Peyer's patch (tissue), 4 donors: ENCODE measurements around the gene BAIAP2. TPM values are rescaled to one million over a fixed set of nuclear protein-coding genes. Genes with fewer than 3 reads are reported as not detected.
"Not testable (repeated sequence)": the region's sequence is repeated elsewhere in the genome, so short reads cannot be mapped to it uniquely, and the experiment has no call there.

ENCODE experiments used
- DNase-seq, 3 donors: peaks; one replicate each; pipeline ENCODE4 v3.0.0-alpha.2; 2017 to 2019
- H3K27ac ChIP-seq, 4 donors: fragments of 200-600 bp; sonication (generic); one replicate each; pipeline ENCODE4 v1.5.1; 2016 to 2019
- H3K27me3 ChIP-seq, 2 donors: fragments of 200-600 bp; sonication (generic); one replicate each; pipeline ENCODE4 v1.5.1; 2019
- H3K36me3 ChIP-seq, 3 donors: fragments of 200-600 bp; sonication (generic); one replicate each; pipeline ENCODE4 v1.5.1; 2016 to 2019
- H3K4me1 ChIP-seq, 4 donors: fragments of 200-600 bp; sonication (generic); one replicate each; pipeline ENCODE4 v1.5.1; 2016 to 2019
- H3K4me3 ChIP-seq, 4 donors: fragments of 200-600 bp; sonication (generic); 1 replicate in 3 of 4; 2 replicates in 1 of 4; pipeline ENCODE4 v1.5.1; 2016 to 2019; ENCODE audit warnings: mild to moderate bottlenecking in 1 of 4
- H3K9me3 ChIP-seq, 4 donors: fragments of 200-600 bp; sonication (generic); one replicate each; pipeline ENCODE4 v1.5.1; 2016 to 2019; ENCODE audit warnings: mild to moderate bottlenecking in 1 of 4
- POLR2A ChIP-seq, 2 donors: fragments of 450-650 bp; IDR thresholded peaks; one replicate each; pipeline ENCODE4 v1.5.1; 2017; ENCODE audit warnings: antibody characterized with exemption in 2 of 2, mild to moderate bottlenecking in 2 of 2, moderate library complexity in 2 of 2
- total RNA-seq, 4 donors: library from RNA; depleted of rRNA; stranded (reverse); fragments of >200 nt; gene quantifications; one replicate each; pipeline ENCODE4 v1.1.0, GENCODE V29; 2016
- TF ChIP-seq, protein P1 (sequence below), 6 experiments: fragments of 450-650 bp in 4 of 6; fragments of 200-600 bp in 2 of 6; sonication (generic) in 1 of 6; IDR thresholded peaks; one replicate each; pipeline ENCODE4 v1.5.1; 2017 to 2019; ENCODE audit warnings: antibody characterized with exemption in 6 of 6, mild to moderate bottlenecking in 3 of 6, moderate library complexity in 1 of 6

The BAIAP2 gene
- total RNA-seq, 4 donors from 2014 or later: 10.2 to 61.9 (median 17.6) TPM

DNA sequence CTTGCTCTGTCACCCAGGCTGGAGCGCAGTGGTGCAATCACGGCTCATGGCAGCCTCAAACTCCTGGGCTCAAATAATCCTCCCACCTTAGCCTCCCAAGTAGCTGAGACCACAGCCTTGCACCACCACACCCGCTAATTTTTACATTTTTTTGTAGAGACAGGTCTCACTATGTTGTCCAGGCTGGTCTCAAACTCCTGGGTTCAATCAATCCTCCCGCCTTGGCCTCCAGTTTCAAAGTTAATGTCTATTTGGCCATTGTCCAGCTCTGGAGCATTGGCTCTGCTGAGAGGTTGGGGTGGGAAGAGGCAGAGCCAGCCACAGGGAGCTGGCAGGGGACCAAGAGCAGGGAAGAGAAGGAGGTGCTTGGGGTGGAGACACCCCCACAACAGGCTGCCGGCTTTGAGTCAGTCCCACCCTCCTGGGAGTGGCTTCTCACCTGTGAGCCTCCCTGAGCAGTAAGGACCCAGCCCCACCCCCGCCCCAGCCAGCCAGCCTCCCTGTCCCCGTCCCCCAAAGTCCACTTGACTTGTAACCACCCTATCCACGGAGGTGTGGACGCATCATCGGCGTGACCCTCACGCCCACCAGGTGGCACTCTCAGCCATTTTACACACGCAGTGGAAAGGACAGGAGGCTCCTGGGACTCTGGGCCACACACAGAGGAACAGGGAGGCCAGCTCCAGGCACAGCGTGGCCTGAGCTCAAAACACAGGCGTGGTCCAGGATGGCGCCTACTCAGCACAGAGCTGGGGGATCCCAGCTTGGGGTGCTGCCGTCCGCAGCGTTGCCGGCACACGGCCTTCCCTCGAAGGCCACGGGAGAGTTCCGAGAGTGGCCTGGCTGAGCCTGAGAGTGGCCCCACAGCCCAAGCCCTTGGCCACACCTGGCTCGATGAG, 107.6 kb downstream of the BAIAP2 start:
- peaks cover 0 to 13% (median 0%) of the 10 kb centered on the region in 4 donors for H3K4me1 ChIP-seq
- TF ChIP-seq POLR2A (IDR thresholded peaks at IDR 0.05): no peak
- TF ChIP-seq, protein P1, sequence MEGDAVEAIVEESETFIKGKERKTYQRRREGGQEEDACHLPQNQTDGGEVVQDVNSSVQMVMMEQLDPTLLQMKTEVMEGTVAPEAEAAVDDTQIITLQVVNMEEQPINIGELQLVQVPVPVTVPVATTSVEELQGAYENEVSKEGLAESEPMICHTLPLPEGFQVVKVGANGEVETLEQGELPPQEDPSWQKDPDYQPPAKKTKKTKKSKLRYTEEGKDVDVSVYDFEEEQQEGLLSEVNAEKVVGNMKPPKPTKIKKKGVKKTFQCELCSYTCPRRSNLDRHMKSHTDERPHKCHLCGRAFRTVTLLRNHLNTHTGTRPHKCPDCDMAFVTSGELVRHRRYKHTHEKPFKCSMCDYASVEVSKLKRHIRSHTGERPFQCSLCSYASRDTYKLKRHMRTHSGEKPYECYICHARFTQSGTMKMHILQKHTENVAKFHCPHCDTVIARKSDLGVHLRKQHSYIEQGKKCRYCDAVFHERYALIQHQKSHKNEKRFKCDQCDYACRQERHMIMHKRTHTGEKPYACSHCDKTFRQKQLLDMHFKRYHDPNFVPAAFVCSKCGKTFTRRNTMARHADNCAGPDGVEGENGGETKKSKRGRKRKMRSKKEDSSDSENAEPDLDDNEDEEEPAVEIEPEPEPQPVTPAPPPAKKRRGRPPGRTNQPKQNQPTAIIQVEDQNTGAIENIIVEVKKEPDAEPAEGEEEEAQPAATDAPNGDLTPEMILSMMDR (IDR thresholded peaks at IDR 0.05): peak in 5 of 6 experiments; percentile 45 to 77 (median 67)
- H3K27ac ChIP-seq: no peak overlapping the region
- DNase-seq: peak; percentile 59 to 91 (median 89)
- H3K4me3 ChIP-seq: no peak overlapping the region
- no peaks in the 10 kb centered on the region for H3K27me3 ChIP-seq
- H3K9me3 ChIP-seq: no peaks in the 10 kb centered on the region
- H3K36me3 ChIP-seq: no peaks in the 10 kb centered on the region

GRCh38 chr17:81143200-81143527, 108.2 kb downstream of the BAIAP2 start:
- no peak for DNase-seq
- H3K4me1 ChIP-seq: peaks cover 0 to 13% (median 0%) of the 10 kb centered on the region in 4 donors
- no peak for TF ChIP-seq POLR2A (IDR thresholded peaks at IDR 0.05)
- TF ChIP-seq, protein P1 (IDR thresholded peaks at IDR 0.05): no peak
- H3K36me3 ChIP-seq: no peaks in the 10 kb centered on the region
- H3K4me3 ChIP-seq: no peak overlapping the region
- H3K9me3 ChIP-seq: no peaks in the 10 kb centered on the region
- H3K27me3 ChIP-seq: no peaks in the 10 kb centered on the region
- H3K27ac ChIP-seq: no peak overlapping the region

- no peak for DNase-seq
- no peaks in the 10 kb centered on the region for H3K9me3 ChIP-seq
- H3K36me3 ChIP-seq: no peaks in the 10 kb centered on the region
- TF ChIP-seq, protein P1 (IDR thresholded peaks at IDR 0.05): no peak
- TF ChIP-seq POLR2A (IDR thresholded peaks at IDR 0.05): no peak
- H3K27ac ChIP-seq: no peak overlapping the region
- no peak overlapping the region for H3K4me3 ChIP-seq
- peaks cover 0 to 13% (median 0%) of the 10 kb centered on the region in 4 donors for H3K4me1 ChIP-seq
- H3K27me3 ChIP-seq: no peaks in the 10 kb centered on the region
These were observed 108.9 kb downstream of the BAIAP2 start for GRCh38 chr17:81143717-81144422.

- no peak for TF ChIP-seq POLR2A (IDR thresholded peaks at IDR 0.05)
- TF ChIP-seq, protein P1 (IDR thresholded peaks at IDR 0.05): no peak
- H3K4me3 ChIP-seq: no peak overlapping the region
- H3K27ac ChIP-seq: no peak overlapping the region
- peaks cover 0 to 13% (median 0%) of the 10 kb centered on the region in 4 donors for H3K4me1 ChIP-seq
- no peaks in the 10 kb centered on the region for H3K9me3 ChIP-seq
- no peaks in the 10 kb centered on the region for H3K27me3 ChIP-seq
- H3K36me3 ChIP-seq: no peaks in the 10 kb centered on the region
- no peak for DNase-seq
These were observed 109.5 kb downstream of the BAIAP2 start for GRCh38 chr17:81144423-81144781.

- H3K9me3 ChIP-seq, H3K36me3 ChIP-seq, H3K27me3 ChIP-seq, H3K27ac ChIP-seq, DNase-seq, H3K4me3 ChIP-seq: not testable (repeated sequence)
- peaks cover 0 to 13% (median 0%) of the 10 kb centered on the region in 4 donors for H3K4me1 ChIP-seq
These were observed 111.3 kb downstream of the BAIAP2 start for GRCh38 chr17:81146208-81146607.

GRCh38 chr17:81147701-81148100, 112.8 kb downstream of the BAIAP2 start:
- H3K9me3 ChIP-seq: no peaks in the 10 kb centered on the region
- TF ChIP-seq, protein P1 (IDR thresholded peaks at IDR 0.05): no peak
- TF ChIP-seq POLR2A (IDR thresholded peaks at IDR 0.05): no peak

More at GRCh38 chr17:81147701-81148100, 112.8 kb downstream of the BAIAP2 start:
- peaks cover 0 to 5% (median 0%) of the 10 kb centered on the region in 4 donors for H3K4me1 ChIP-seq
- H3K4me3 ChIP-seq: no peak overlapping the region
- H3K27ac ChIP-seq: no peak overlapping the region
- H3K36me3 ChIP-seq: no peaks in the 10 kb centered on the region
- no peak for DNase-seq
- H3K27me3 ChIP-seq: no peaks in the 10 kb centered on the region
